Smooth muscle cell (in vitro differentiated cells): Measurements from ENCODE around the gene MT1A. TPM values are rescaled to one million over a fixed set of nuclear protein-coding genes. Genes with fewer than 3 reads are reported as not detected.
A peak's percentile ranks its signal among the peaks of the same experiment; 100 is the strongest.

Experiments used
- DNase-seq: peaks from one replicate; lab custom pipeline; 2025; ENCODE audit not compliant: unreplicated experiment; lab: John Stamatoyannopoulos, UW
- H2AFZ ChIP-seq: fragments of 200-600 bp; sonication (generic); 2 replicates; pipeline ENCODE4 v1.6.0; 2016; ENCODE audit warnings: antibody characterized with exemption, low read depth, mild to moderate bottlenecking
- H3F3A ChIP-seq: fragments of 200-600 bp; sonication (generic); 2 replicates; pipeline ENCODE4 v1.6.0; 2017; ENCODE audit warnings: antibody characterized with exemption, low read depth
- H3K27ac ChIP-seq: fragments of 200-600 bp; sonication (generic); 2 replicates; pipeline ENCODE4 v1.5.1; 2016; ENCODE audit warnings: low read depth, mild to moderate bottlenecking
- H3K27me3 ChIP-seq: fragments of 200-600 bp; sonication (generic); 2 replicates; pipeline ENCODE4 v1.6.1; 2016; ENCODE audit warnings: low read depth, mild to moderate bottlenecking
- H3K36me3 ChIP-seq: fragments of 200-600 bp; sonication (generic); 2 replicates; pipeline ENCODE4 v1.5.1; 2016; ENCODE audit warnings: low read depth
- H3K4me1 ChIP-seq: fragments of 200-600 bp; sonication (generic); 2 replicates; pipeline ENCODE4 v1.5.1; 2016; ENCODE audit warnings: low read depth
- H3K4me2 ChIP-seq: fragments of 200-600 bp; sonication (generic); 2 replicates; pipeline ENCODE4 v1.6.0; 2016; ENCODE audit warnings: mild to moderate bottlenecking
- H3K4me3 ChIP-seq: fragments of 200-600 bp; sonication (generic); 2 replicates; pipeline ENCODE4 v1.5.1; 2016; ENCODE audit warnings: mild to moderate bottlenecking
- H3K79me2 ChIP-seq: fragments of 200-600 bp; sonication (generic); 2 replicates; pipeline ENCODE4 v1.6.0; 2016; ENCODE audit warnings: low read depth, mild to moderate bottlenecking
- H3K9ac ChIP-seq: fragments of 200-600 bp; sonication (generic); 2 replicates; pipeline ENCODE4 v1.6.0; 2016; ENCODE audit warnings: low read depth
- H3K9me3 ChIP-seq: fragments of 200-600 bp; sonication (generic); replicated peaks from 2 replicates; pipeline ENCODE4 v1.5.1; 2016; ENCODE audit warnings: low read depth
- H4K20me1 ChIP-seq: fragments of 200-600 bp; sonication (generic); 2 replicates; pipeline ENCODE4 v1.6.0; 2016; ENCODE audit warnings: low read depth
- WGBS: methylation state at CpG from one replicate; pipeline ENCODE4 v1.1.7; 2016; ENCODE audit warnings: low lambda C conversion rate; 5-methylcytosine and 5-hydroxymethylcytosine counted together
- polyA plus RNA-seq: library from polyadenylated mRNA; unstranded; fragments of >200 nt; fragmentation: Nextera tagmentation; extraction: Ambion mirVana; gene quantifications from 2 replicates; pipeline ENCODE4 v1.2.1, GENCODE V29; 2016
- total RNA-seq: library from RNA; depleted of rRNA; stranded (reverse); fragments of >200 nt; gene quantifications from 2 replicates; pipeline ENCODE4 v1.2.3, GENCODE V29; 2014
- TF ChIP-seq, protein P1 (sequence below): fragments of 200-600 bp; sonication (generic); IDR thresholded peaks from 2 replicates; pipeline ENCODE4 v1.5.1; 2017; ENCODE audit warnings: borderline replicate concordance, mild to moderate bottlenecking, antibody characterized with exemption; ENCODE audit not compliant: insufficient read depth, poor library complexity, severe bottlenecking

The MT1A gene
- total and polyA plus RNA-seq, 2 experiments from 2014 or later, result not detected

DNA sequence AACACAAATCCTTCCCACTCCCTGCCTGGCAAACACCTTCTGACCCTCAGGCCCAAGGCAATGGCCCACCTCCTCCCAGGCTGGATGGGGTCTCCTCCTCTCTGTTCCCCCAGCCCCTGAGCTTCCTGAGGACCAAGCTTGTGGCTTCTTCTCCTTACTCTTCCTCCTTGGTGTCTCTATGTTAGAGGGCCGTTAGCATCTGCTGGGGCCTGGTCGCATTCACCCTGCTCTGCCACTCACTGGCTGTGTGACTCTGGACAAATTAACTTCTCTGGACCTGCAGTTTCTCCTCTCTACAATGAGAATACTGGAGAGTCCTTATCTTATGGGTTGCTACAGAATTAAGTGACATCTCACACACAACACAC, 30.8 kb upstream of the MT1A start:
- no peaks in the 10 kb centered on the region for H3K9me3 ChIP-seq
- WGBS, result 76% methylated on average over 2 of the region's 2 CpGs
- peak overlapping the region; percentile 57 for H3K4me3 ChIP-seq
- TF ChIP-seq, protein P1, sequence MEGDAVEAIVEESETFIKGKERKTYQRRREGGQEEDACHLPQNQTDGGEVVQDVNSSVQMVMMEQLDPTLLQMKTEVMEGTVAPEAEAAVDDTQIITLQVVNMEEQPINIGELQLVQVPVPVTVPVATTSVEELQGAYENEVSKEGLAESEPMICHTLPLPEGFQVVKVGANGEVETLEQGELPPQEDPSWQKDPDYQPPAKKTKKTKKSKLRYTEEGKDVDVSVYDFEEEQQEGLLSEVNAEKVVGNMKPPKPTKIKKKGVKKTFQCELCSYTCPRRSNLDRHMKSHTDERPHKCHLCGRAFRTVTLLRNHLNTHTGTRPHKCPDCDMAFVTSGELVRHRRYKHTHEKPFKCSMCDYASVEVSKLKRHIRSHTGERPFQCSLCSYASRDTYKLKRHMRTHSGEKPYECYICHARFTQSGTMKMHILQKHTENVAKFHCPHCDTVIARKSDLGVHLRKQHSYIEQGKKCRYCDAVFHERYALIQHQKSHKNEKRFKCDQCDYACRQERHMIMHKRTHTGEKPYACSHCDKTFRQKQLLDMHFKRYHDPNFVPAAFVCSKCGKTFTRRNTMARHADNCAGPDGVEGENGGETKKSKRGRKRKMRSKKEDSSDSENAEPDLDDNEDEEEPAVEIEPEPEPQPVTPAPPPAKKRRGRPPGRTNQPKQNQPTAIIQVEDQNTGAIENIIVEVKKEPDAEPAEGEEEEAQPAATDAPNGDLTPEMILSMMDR, result no peak
- peaks cover 18% of the 10 kb centered on the region for H3K4me1 ChIP-seq
- H4K20me1 ChIP-seq, result no peaks in the 10 kb centered on the region
- H3K4me2 ChIP-seq, result peak overlapping the region; percentile 88
- DNase-seq, result no peak
- H3K27ac ChIP-seq, result peak overlapping the region; percentile 93
- no peaks in the 10 kb centered on the region for H3K79me2 ChIP-seq
- H3K27me3 ChIP-seq, result no peaks in the 10 kb centered on the region
- H3F3A ChIP-seq, result peaks cover 23% of the 10 kb centered on the region
- no peak overlapping the region for H2AFZ ChIP-seq
- peak overlapping the region; percentile 58 for H3K9ac ChIP-seq
- no peaks in the 10 kb centered on the region for H3K36me3 ChIP-seq

DNA sequence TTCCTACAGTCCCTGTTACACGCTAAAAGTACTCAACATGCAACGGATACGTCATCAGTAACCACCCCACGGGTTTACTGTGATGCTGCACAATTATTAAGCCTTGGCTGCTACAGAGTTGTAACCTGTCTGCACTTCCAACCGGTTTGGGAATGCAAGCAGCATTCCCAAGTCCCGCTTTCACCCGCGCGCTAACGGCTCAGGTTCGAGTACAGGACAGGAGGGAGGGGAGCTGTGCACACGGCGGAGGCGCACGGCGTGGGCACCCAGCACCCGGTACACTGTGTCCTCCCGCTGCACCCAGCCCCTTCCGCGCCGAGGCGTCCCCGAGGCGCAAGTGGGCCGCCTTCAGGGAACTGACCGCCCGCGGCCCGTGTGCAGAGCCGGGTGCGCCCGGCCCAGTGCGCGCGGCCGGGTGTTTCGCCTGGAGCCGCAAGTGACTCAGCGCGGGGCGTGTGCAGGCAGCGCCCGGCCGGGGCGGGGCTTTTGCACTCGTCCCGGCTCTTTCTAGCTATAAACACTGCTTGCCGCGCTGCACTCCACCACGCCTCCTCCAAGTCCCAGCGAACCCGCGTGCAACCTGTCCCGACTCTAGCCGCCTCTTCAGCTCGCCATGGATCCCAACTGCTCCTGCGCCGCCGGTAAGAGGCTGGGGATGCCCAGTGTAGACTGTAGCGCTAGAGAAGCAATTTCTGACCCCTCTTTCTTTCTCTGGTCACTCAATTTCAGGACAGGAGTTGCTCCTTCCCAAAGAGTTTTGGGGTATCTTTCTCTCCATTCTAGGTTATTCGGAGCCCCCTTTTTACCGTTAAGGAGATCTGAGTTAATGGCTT, 30.2 kb upstream of the MT1A start, which contains the start of gene MT2A:
TSS of gene MT2A (plus strand) at position 542 of the 833 bp plus-strand sequence. CDS start at position 614, 72 bp downstream.
- peak within 1 kb of the TSS; percentile 88 for H3K4me2 ChIP-seq
- H3K9me3 ChIP-seq, result no peaks in the 10 kb centered on the region
- H3K9ac ChIP-seq, result peak within 1 kb of the TSS; percentile 58
- H3K27ac ChIP-seq, result peak within 1 kb of the TSS; percentile 93
- WGBS, result 7% methylated on average over 62 of the region's 62 CpGs
- H3K4me1 ChIP-seq, result peaks cover 18% of the 10 kb centered on the region
- no peaks in the 10 kb centered on the region for H3K79me2 ChIP-seq
- DNase-seq, result peak; percentile 68
- no peak within 1 kb of the TSS for H2AFZ ChIP-seq
- peaks cover 23% of the 10 kb centered on the region for H3F3A ChIP-seq
- no peaks in the 10 kb centered on the region for H3K27me3 ChIP-seq
- TF ChIP-seq, protein P1, result no peak
- no peaks in the 10 kb centered on the region for H3K36me3 ChIP-seq
- H3K4me3 ChIP-seq, result peak within 1 kb of the TSS; percentile 57
- no peaks in the 10 kb centered on the region for H4K20me1 ChIP-seq

DNA sequence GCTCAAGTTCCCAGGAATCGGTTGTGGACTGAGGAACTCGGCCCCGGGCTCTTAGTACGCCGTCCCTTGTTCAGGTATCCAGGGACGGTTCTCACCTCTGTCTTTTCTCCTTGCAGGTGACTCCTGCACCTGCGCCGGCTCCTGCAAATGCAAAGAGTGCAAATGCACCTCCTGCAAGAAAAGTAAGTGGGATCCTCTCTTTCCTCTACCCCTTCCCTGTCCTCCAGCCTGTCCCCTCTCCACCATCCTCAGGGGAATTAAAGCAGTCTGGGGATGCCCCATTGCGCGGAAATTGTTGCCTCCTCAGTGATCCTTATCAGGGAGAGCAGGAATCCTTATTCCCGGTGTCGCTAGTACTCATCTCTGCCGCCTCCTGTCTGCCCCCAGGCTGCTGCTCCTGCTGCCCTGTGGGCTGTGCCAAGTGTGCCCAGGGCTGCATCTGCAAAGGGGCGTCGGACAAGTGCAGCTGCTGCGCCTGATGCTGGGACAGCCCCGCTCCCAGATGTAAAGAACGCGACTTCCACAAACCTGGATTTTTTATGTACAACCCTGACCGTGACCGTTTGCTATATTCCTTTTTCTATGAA, 29.5 kb upstream of the MT1A start:
- Histone ChIP-seq H3K4me3 (peak overlapping the region; percentile 57), H4K20me1 (no peaks in the 10 kb centered on the region), H3F3A (peaks cover 23% of the 10 kb centered on the region), H3K9me3 (no peaks in the 10 kb centered on the region), H3K79me2 (no peaks in the 10 kb centered on the region), H3K4me2 (peak overlapping the region; percentile 88), H3K9ac (peak overlapping the region; percentile 53), H3K4me1 (peaks cover 18% of the 10 kb centered on the region), H3K36me3 (no peaks in the 10 kb centered on the region), H3K27me3 (no peaks in the 10 kb centered on the region), H2AFZ (no peak overlapping the region), H3K27ac (peak overlapping the region; percentile 92)
- DNase-seq, result no peak
- TF ChIP-seq, protein P1, result no peak
- WGBS, result 9% methylated on average over 21 of the region's 21 CpGs
